ENCODE results near the gene SNX8. TPM values are rescaled to one million over a fixed set of nuclear protein-coding genes. Genes with fewer than 3 reads are reported as not detected.
A peak's percentile ranks its signal among the peaks of the same experiment; 100 is the strongest.

The SNX8 gene
- total RNA-seq, 1 donor from 2014 or later, result 60.1 TPM

DNA sequence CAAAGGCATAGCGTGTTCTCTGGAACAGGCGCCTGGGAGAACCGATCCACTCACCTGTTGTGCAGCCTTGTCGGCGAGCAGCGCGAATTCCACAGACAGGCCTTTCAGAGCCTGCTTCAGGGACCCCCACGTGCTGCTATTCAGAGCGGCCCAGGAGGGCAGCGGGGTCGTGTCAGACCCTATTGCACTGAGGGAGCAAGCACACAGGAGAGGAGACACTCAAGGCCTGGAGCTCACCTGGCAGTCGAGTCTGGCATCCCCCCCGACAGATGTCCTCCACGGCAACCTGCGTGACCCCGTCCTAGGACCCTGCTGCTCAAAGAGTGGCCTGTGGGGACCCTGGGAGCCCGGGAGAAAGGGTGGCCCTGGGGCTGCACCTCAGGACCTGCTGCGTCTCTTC, 51.1 kb downstream of the SNX8 start:
- peaks cover 23% of the 10 kb centered on the region for H3K36me3 ChIP-seq
- H3K4me3 ChIP-seq, result no peak overlapping the region
- TF ChIP-seq, protein P1, sequence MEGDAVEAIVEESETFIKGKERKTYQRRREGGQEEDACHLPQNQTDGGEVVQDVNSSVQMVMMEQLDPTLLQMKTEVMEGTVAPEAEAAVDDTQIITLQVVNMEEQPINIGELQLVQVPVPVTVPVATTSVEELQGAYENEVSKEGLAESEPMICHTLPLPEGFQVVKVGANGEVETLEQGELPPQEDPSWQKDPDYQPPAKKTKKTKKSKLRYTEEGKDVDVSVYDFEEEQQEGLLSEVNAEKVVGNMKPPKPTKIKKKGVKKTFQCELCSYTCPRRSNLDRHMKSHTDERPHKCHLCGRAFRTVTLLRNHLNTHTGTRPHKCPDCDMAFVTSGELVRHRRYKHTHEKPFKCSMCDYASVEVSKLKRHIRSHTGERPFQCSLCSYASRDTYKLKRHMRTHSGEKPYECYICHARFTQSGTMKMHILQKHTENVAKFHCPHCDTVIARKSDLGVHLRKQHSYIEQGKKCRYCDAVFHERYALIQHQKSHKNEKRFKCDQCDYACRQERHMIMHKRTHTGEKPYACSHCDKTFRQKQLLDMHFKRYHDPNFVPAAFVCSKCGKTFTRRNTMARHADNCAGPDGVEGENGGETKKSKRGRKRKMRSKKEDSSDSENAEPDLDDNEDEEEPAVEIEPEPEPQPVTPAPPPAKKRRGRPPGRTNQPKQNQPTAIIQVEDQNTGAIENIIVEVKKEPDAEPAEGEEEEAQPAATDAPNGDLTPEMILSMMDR (IDR thresholded peaks at IDR 0.05), result no peak
- DNase-seq, result no peak
- no peak overlapping the region for H3K27ac ChIP-seq
- H3K27me3 ChIP-seq, result no peaks in the 10 kb centered on the region
- no peaks in the 10 kb centered on the region for H3K9me3 ChIP-seq
- no peaks in the 10 kb centered on the region for H3K4me1 ChIP-seq
- ATAC-seq, result no peak
- intact Hi-C loops (cut with DNase I), result no loop called here

DNA sequence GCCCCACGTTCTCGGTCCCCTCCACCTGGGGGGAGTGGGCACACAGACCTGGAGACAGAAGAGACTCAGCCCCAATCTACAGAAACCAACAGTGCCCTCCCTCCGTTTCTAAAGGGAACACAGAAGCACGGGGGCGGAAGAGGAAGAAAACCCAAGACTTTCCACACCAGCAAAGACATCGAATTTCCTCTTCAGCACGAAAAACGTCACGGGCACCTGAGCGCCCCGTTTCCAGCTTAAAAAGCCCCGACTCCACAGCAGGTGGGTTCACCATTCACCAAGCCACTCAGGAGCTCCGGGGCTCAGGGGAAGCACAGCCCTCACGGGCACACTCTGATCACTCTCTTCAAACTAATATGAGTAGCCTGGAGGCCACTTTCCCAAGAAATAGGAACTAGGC, 52.6 kb downstream of the SNX8 start:
- ATAC-seq (peak; percentile 61), DNase-seq (no peak)
- Histone ChIP-seq H3K27me3 (no peaks in the 10 kb centered on the region), H3K9me3 (no peaks in the 10 kb centered on the region), H3K4me3 (no peak overlapping the region), H3K27ac (peak overlapping the region; percentile 30), H3K36me3 (peaks cover 35% of the 10 kb centered on the region), H3K4me1 (no peaks in the 10 kb centered on the region)
- intact Hi-C loops (cut with DNase I), result no loop called here
- TF ChIP-seq, protein P1 (IDR thresholded peaks at IDR 0.05), result no peak

DNA sequence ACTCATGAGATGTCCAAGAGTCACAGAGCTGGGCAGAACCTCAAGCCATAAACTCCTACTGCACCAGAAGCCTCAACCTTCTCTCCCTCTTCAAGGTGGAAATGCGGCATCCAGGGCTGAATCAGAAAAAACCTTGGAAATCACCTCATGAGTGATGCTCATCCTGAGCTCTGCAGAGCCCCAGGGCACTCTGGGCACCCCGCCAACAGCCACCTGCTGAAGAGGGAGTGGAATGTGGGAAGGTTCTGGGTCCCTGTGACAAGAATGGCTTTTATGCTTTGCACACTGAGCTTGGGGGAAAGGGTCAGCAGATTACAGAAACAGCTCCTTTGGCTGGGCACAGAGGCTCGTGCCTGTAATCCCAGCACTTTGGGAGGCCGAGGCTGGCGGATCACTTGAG, 53.4 kb downstream of the SNX8 start:
- ATAC-seq, result peak; percentile 66
- DNase-seq, result peak; percentile 93
- TF ChIP-seq, protein P1 (IDR thresholded peaks at IDR 0.05), result no peak
- Histone ChIP-seq H3K36me3 (peaks cover 43% of the 10 kb centered on the region), H3K4me1 (no peaks in the 10 kb centered on the region), H3K27ac (peak overlapping the region; percentile 30), H3K9me3 (no peaks in the 10 kb centered on the region), H3K4me3 (no peak overlapping the region), H3K27me3 (no peaks in the 10 kb centered on the region)
- intact Hi-C loops (cut with DNase I), result no loop called here

DNA sequence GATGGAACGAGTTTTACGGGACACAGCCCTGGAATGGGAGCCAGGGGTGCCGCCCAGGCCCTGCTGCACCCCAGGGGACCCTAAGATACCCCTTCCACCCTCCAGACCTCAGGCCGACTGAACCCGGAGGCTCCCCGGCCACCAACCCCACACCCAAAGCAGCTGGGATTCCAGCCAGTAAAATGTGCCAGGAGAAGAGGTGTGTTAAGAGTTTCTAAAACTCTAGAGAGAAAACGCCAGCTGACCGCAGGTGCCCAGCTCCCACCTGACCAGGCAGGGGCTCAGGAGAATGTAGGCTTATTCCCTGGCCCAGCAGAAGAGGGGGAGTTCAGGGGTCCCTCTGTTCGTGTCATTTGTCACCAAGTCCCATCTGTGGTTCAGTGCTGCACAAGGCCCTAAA, 54.8 kb downstream of the SNX8 start:
- Histone ChIP-seq H3K4me1 (no peaks in the 10 kb centered on the region), H3K4me3 (no peak overlapping the region), H3K9me3 (no peaks in the 10 kb centered on the region), H3K27me3 (no peaks in the 10 kb centered on the region), H3K27ac (no peak overlapping the region), H3K36me3 (peaks cover 49% of the 10 kb centered on the region)
- DNase-seq (no peak), ATAC-seq (peak; percentile 8)
- intact Hi-C loops (cut with DNase I), result no loop called here
- TF ChIP-seq, protein P1 (IDR thresholded peaks at IDR 0.05), result no peak

DNA sequence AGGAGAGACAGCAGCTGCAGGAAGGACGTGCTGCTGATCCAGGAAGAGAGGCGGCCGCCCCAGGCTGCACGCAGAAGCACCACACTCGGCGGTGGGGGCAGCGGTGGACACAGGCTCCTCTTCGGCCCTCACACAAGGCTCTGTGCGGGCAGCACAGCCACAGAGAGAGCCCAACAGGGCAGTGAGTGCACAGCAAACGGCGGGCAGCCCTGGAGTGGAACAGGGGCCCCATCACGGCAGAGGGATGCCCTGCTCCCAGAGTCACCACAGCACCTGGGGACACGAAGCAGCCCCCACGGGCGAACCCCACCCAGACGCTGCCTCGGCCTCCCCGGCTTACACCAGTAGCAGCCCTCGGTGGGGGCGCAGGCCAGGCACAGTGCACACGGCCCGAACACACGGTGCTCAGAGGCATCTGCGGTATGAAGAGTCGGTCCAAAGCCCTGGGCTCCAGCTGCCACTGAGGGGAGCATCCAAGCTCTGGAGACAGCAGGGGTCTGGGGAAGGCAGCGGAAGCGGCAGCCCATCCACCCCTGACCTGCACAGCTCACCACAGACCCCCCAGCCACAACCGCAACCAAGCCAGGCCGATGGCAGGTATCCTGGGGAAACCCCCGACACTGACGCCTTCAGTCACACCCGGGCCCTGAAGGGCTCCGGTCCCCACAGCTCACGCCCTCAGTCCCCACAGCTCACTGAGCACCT, 55.4 kb downstream of the SNX8 start:
- H3K27me3 ChIP-seq, result no peaks in the 10 kb centered on the region
- H3K27ac ChIP-seq, result no peak overlapping the region
- intact Hi-C loops (cut with DNase I), result no loop called here
- no peak for DNase-seq
- H3K4me1 ChIP-seq, result no peaks in the 10 kb centered on the region
- H3K4me3 ChIP-seq, result no peak overlapping the region
- TF ChIP-seq, protein P1 (IDR thresholded peaks at IDR 0.05), result no peak
- no peak for ATAC-seq
- no peaks in the 10 kb centered on the region for H3K9me3 ChIP-seq
- H3K36me3 ChIP-seq, result peaks cover 44% of the 10 kb centered on the region

DNA sequence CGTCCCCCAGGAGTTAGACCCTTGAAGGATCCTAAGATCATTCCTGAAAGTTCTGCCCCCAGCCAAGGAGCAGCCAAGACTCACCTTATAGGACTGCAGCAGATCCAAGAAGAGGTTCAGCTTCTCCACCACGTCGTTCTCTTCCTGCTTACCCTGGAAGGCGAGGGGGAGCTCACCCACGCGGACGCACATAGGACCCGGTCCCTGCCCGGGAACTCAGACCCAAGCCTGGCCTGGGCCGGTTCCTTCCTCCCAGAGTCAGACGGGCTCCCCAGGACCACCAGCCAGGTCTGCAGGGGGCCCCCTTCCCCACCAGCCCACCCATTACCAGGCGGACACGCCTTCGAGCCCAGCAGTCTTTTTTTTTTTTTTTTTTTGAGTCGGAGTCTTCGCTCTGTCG, 56.6 kb downstream of the SNX8 start:
- ATAC-seq (no peak), DNase-seq (no peak)
- Histone ChIP-seq H3K4me3 (no peak overlapping the region), H3K27me3 (no peaks in the 10 kb centered on the region), H3K27ac (no peak overlapping the region), H3K36me3 (peaks cover 32% of the 10 kb centered on the region), H3K4me1 (no peaks in the 10 kb centered on the region), H3K9me3 (no peaks in the 10 kb centered on the region)
- TF ChIP-seq, protein P1 (IDR thresholded peaks at IDR 0.05), result no peak
- intact Hi-C loops (cut with DNase I), result no loop called here
